ENCODE results near the gene MED17.
"Not testable (repeated sequence)": the region's sequence is repeated elsewhere in the genome, so short reads cannot be mapped to it uniquely, and the experiment has no call there.

Gene MED17

GRCh38 chr11:93757924-93758865 is 25.9 kb upstream of the MED17 start:
- H3K4me2 ChIP-seq (ENCODE audit: low read depth, low read length, poor library complexity, severe bottlenecking), result no peak overlapping the region
- H3K9me2 ChIP-seq (replicated peaks; ENCODE audit: insufficient read depth, low read length), result no peaks in the 10 kb centered on the region
- no peak overlapping the region for H3K4me3 ChIP-seq (ENCODE audit: insufficient read depth, low read length, poor library complexity, severe bottlenecking)
- H3K79me2 ChIP-seq (ENCODE audit: insufficient read depth, low read length), result no peaks in the 10 kb centered on the region
- H3K27ac ChIP-seq (ENCODE audit: low read depth, low read length), result no peak overlapping the region
- H2AFZ ChIP-seq (ENCODE audit: low read depth, low read length, severe bottlenecking), result no peak overlapping the region
- H3F3A ChIP-seq (ENCODE audit: insufficient read depth), result 0 out of 2 replicates have a peak, but pooled peaks cover 4% of the 10 kb centered on the region
- no peaks in the 10 kb centered on the region for H3K27me3 ChIP-seq (ENCODE audit: low read length)
- H3K9ac ChIP-seq (ENCODE audit: low read length), result no peak overlapping the region
- H3K9me3 ChIP-seq (ENCODE audit: insufficient read depth, low read length), result no peaks in the 10 kb centered on the region
- peaks cover 4% of the 10 kb centered on the region; the same call in 1 of the 2 replicates for H3K36me3 ChIP-seq (ENCODE audit: low read length)
- TF ChIP-seq CTCF (IDR thresholded peaks at IDR 0.05; ENCODE audit: insufficient read depth, low read length, poor library complexity, severe bottlenecking) (no peak), EZH2phosphoT487 (conservative IDR thresholded peaks at IDR 0.05; ENCODE audit: low read length) (no peak)
- H4K20me1 ChIP-seq (ENCODE audit: low read depth, low read length), result no peaks in the 10 kb centered on the region

- not testable (repeated sequence) for H3K36me3 ChIP-seq (ENCODE audit: low read length); H3K9me3 ChIP-seq (ENCODE audit: insufficient read depth, low read length); H3F3A ChIP-seq (ENCODE audit: insufficient read depth); H4K20me1 ChIP-seq (ENCODE audit: low read depth, low read length); H3K9ac ChIP-seq (ENCODE audit: low read length); H3K79me2 ChIP-seq (ENCODE audit: insufficient read depth, low read length); H3K27ac ChIP-seq (ENCODE audit: low read depth, low read length); H2AFZ ChIP-seq (ENCODE audit: low read depth, low read length, severe bottlenecking); H3K4me3 ChIP-seq (ENCODE audit: insufficient read depth, low read length, poor library complexity, severe bottlenecking); H3K9me2 ChIP-seq (replicated peaks; ENCODE audit: insufficient read depth, low read length); H3K4me2 ChIP-seq (ENCODE audit: low read depth, low read length, poor library complexity, severe bottlenecking); H3K27me3 ChIP-seq (ENCODE audit: low read length)
Measured at GRCh38 chr11:93759123-93759522, 25.0 kb upstream of the MED17 start.

GRCh38 chr11:93761910-93762309 is 22.2 kb upstream of the MED17 start:
- no peak overlapping the region for H2AFZ ChIP-seq (ENCODE audit: low read depth, low read length, severe bottlenecking)
- H3K79me2 ChIP-seq (ENCODE audit: insufficient read depth, low read length), result no peaks in the 10 kb centered on the region
- no peaks in the 10 kb centered on the region for H3K9me3 ChIP-seq (ENCODE audit: insufficient read depth, low read length)
- no peaks in the 10 kb centered on the region for H3K27me3 ChIP-seq (ENCODE audit: low read length)
- no peaks in the 10 kb centered on the region for H4K20me1 ChIP-seq (ENCODE audit: low read depth, low read length)
- H3K9me2 ChIP-seq (replicated peaks; ENCODE audit: insufficient read depth, low read length), result no peaks in the 10 kb centered on the region
- no peak overlapping the region for H3K4me2 ChIP-seq (ENCODE audit: low read depth, low read length, poor library complexity, severe bottlenecking)
- TF ChIP-seq EZH2phosphoT487 (conservative IDR thresholded peaks at IDR 0.05; ENCODE audit: low read length) (no peak), CTCF (IDR thresholded peaks at IDR 0.05; ENCODE audit: insufficient read depth, low read length, poor library complexity, severe bottlenecking) (no peak)
- H3F3A ChIP-seq (ENCODE audit: insufficient read depth), result no peaks in the 10 kb centered on the region
- H3K9ac ChIP-seq (ENCODE audit: low read length), result no peak overlapping the region
- no peak overlapping the region for H3K4me3 ChIP-seq (ENCODE audit: insufficient read depth, low read length, poor library complexity, severe bottlenecking)
- H3K36me3 ChIP-seq (ENCODE audit: low read length), result no peaks in the 10 kb centered on the region; the same call in 1 of the 2 replicates
- H3K27ac ChIP-seq (ENCODE audit: low read depth, low read length), result no peak overlapping the region

GRCh38 chr11:93765551-93765950 is 18.5 kb upstream of the MED17 start:
- Histone ChIP-seq H3F3A (ENCODE audit: insufficient read depth) (no peaks in the 10 kb centered on the region), H3K4me2 (ENCODE audit: low read depth, low read length, poor library complexity, severe bottlenecking) (no peak overlapping the region), H3K79me2 (ENCODE audit: insufficient read depth, low read length) (no peaks in the 10 kb centered on the region), H3K27ac (ENCODE audit: low read depth, low read length) (no peak overlapping the region), H3K9ac (ENCODE audit: low read length) (no peak overlapping the region), H3K4me3 (ENCODE audit: insufficient read depth, low read length, poor library complexity, severe bottlenecking) (no peak overlapping the region), H2AFZ (ENCODE audit: low read depth, low read length, severe bottlenecking) (no peak overlapping the region), H4K20me1 (ENCODE audit: low read depth, low read length) (no peaks in the 10 kb centered on the region), H3K36me3 (ENCODE audit: low read length) (no peaks in the 10 kb centered on the region), H3K9me3 (ENCODE audit: insufficient read depth, low read length) (no peaks in the 10 kb centered on the region), H3K9me2 (replicated peaks; ENCODE audit: insufficient read depth, low read length) (no peaks in the 10 kb centered on the region), H3K27me3 (ENCODE audit: low read length) (no peaks in the 10 kb centered on the region)
- no peak for TF ChIP-seq EZH2phosphoT487 (conservative IDR thresholded peaks at IDR 0.05; ENCODE audit: low read length)
- TF ChIP-seq CTCF (IDR thresholded peaks at IDR 0.05; ENCODE audit: insufficient read depth, low read length, poor library complexity, severe bottlenecking), result no peak

Data from SU-DHL-6 (cell line).